Hypothalamus (tissue), 51 donors: ENCODE measurements around the gene KLHDC8A.
"Not testable (repeated sequence)": the region's sequence is repeated elsewhere in the genome, so short reads cannot be mapped to it uniquely, and the experiment has no call there.

Source experiments
- DNase-seq, 51 donors: peaks; one replicate each; lab custom pipeline; 2025; lab: John Stamatoyannopoulos, UW

KLHDC8A gene, protein sequence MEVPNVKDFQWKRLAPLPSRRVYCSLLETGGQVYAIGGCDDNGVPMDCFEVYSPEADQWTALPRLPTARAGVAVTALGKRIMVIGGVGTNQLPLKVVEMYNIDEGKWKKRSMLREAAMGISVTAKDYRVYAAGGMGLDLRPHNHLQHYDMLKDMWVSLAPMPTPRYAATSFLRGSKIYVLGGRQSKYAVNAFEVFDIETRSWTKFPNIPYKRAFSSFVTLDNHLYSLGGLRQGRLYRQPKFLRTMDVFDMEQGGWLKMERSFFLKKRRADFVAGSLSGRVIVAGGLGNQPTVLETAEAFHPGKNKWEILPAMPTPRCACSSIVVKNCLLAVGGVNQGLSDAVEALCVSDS

DNA sequence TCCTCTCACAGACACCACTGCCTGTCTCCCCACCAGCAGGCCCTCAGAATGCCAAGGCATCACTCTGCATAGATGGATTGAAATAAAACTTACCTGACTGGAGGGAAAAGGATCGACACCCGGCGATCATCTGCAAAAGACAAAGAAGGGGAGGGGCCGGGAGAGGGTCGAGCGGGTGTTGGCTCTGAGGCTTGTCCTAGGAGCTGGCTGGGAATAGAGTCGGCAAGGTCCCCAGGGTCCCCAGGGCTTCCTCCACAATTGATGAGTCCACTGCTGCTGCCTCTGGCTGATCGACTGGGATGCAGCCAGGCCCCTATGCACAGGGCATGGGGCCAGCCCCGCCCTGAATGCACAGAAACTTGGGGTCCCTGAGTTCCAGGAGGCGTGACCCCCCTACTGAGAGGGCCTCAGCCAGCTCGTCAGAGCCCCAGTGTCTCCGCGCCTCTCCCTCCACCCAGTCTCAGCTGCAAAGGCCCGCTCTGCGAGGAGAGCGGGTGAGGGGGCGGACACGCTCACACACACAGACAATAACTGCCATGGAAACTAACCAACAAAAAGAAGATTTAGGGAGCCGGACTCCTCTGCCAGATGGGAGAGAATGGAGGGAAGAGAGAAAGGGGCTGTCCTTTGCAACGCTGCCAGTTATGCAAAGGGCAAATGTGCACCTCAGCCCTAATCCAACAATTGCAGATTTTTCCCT lies at the start of gene KLHDC8A:
Gene KLHDC8A, minus strand, starts transcription at position 483 of the 700 bp plus-strand sequence. CDS start 13,318 bp downstream, outside the sequence.
- DNase-seq = peak in 13 of 51 donors; percentile 11 to 71 (median 31)

DNA sequence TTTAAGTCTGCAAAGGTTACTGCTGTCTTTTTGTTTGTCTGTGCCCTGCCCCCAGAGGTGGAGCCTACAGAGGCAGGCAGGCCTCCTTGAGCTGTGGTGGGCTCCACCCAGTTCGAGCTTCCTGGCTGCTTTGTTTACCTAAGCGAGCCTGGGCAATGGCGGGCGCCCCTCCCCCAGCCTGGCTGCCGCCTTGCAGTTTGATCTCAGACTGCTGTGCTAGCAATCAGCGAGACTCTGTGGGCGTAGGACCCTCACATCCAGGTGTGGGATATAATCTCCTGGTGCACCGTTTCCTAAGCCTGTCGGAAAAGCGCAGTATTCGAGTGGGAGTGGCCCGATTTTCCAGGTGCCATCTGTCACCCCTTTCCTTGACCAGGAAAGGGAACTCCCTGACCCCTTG lies 49.5 kb upstream of the KLHDC8A start:
- not testable (repeated sequence) for DNase-seq

DNA sequence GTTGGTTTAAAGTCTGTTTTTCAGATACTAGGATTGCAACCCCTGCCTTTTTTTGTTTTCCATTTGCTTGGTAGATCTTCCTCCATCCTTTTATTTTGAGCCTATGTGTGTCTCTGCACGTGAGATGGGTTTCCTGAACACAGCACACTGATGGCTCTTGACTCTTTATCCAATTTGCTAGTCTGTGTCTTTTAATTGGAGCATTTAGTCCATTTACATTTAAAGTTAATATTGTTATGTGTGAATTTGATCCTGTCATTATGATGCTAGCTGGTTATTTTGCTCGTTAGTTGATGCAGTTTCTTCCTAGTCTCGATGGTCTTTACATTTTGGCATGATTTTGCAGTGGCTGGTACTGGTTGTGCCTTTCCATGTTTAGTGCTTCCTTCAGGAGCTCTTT lies 47.8 kb upstream of the KLHDC8A start:
- not testable (repeated sequence) for DNase-seq

DNA sequence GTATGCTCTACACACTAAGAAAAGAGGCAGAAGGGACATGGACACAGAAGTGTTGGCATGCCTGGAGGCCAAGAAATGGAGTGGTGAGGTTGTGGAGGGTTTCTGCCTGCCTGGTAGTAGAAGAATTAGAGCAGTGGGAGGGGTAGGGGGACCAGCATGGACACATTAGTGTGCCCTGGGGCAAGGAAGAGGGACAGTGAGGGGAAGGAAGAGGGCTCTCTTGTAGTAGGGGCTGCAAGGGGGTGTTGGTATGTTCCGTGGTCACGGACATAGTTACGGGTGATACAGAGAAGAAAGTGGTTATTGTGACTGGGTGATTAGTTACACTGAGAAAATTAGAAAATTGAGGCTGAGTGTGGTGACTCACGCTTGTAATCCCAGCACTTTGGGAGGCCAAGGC lies 41.9 kb upstream of the KLHDC8A start:
- no peak for DNase-seq

DNA sequence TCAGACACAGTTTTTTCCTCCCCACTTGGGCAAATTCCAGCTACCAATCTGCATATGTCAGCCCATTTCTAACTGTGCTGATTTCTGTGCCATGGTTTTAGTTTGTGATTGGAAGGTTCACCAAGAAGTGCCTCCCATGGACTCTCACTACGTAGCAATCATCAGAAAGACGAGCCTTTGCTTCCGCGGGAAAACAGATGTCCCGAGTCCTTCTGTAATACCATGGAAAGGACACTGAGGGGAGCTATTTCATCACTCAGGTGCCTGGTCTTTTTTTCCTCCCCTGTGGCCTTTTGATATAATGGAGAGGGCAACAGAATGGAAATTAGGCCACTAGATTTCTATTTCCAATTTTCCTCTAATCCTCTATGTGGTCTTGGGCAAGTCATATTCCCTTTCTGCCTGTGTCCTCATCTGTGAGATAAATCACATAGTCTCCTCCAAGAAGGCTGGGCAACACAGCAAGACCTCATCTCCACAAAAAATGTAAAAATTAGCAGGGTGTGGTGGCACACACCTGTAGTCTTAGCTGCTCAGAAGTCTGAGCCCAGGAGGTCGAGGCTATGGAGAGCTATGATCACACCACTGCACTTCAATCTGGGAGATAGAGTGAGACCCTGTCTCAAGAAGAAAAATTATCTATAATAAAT lies 40.4 kb upstream of the KLHDC8A start:
- DNase-seq = peak in 6 of 51 donors; percentile 8 to 32 (median 18)

DNA sequence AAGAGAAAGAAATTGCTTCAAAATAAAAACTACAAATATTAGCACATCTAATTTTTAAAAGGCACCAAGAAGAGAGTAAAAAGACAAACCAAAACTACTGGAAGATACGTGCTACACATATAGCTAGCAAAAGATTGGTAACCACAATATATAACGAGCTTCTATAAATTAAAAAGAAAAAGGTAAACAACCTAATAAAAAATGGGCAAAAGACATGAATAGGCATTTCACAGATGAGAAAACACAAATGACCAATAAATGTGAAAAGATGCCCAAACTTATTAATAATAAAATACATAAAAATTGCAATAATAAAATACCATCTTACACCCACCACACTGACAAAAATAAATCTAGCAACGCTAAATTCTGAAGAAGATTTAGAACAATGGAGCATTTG lies 38.9 kb upstream of the KLHDC8A start:
- DNase-seq = no peak

DNA sequence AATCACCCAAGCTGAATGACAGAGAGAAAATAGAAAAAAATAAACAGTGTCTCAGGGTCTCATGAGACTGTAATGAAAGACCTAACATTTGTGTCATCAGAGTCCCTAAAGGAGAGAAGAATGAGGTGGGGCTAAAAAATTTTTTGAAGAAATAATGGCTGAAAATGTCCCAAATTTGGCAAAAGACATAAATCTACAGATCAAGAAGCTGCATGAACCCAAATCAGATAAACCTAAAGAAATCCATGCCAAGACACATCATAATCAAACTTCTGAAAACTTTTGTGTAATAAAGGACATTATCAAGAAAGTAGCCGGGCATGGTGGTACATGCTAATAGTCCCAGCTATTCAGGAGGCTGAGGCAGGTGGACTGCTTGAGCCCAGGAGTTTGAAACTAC lies 35.9 kb upstream of the KLHDC8A start:
- DNase-seq = no peak

DNA sequence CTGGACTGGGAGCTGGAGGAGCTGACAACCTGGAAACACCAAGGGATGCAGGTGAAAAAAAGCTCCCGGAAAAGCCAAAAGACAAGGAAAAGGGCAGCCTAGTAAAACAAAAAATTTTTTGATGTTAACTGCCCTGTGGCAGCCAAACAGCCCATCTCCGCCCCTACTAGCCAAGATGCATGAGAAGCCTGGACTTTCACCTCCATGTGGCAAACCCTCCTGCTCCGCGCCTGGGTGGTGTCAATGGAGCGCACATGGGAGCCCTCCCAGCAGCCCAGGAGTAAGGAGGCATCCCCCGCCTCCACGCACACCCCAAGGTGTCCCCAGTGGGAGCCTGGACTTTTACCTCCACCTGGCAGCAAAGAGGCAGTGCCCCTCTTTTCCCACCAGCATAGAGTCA lies 34.7 kb upstream of the KLHDC8A start:
- DNase-seq = no peak

DNA sequence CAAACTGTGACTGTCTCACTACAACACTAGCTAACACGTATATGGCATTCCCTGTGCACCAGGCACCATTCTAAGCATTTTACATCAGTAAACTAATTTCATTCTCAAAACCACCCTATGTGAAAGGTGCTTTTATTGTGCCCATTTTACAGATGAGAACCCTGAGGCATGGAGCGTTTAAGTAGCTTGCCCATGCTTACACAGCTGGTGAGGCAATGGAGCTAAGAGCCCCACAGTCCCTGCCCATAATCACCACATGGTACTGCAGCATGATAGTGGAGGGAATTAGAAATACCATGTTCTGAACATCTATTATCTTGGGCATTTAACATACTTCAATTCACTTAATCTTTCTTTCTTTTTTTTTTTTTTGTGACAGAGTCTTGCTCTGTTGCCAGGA lies 31.1 kb upstream of the KLHDC8A start:
- no peak for DNase-seq

DNA sequence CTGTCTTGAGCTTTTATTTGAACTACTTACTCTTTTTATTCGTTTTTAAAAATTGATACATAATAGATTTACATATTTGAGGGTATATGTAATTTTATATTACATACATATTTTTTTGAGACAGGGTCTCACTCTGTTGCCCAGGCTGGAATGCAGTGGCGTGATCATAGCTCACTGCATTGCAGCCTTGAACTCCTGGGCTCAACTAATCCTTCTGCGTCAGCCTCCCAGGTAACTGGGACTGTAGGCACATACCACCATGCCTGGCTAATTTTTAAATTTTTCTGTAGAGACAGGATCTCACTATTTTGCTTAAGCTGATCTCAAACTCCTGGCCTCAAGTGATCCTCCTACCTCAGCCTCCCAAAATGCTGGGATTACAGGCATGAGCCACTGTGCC lies 26.3 kb upstream of the KLHDC8A start:
- not testable (repeated sequence) for DNase-seq

DNA sequence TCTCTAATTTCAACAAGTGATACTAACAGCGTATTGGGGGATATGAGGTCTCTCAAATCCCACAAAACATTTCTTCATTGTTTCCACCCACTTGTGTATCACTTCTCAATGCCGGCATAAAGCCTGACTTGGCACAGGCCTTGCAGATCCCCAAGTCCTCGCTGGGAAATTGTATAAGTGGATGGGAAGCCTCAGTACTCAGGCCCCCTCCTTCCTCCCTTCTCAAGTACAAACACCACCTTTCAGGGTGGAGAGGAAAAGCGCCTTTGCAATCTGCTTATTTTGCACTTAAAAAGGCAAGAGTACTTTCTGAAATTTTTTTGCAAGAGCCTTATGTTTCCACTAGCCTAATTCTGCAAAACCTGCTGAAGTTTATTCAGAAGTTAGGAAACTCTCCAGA lies 25.8 kb upstream of the KLHDC8A start:
- DNase-seq = no peak

DNA sequence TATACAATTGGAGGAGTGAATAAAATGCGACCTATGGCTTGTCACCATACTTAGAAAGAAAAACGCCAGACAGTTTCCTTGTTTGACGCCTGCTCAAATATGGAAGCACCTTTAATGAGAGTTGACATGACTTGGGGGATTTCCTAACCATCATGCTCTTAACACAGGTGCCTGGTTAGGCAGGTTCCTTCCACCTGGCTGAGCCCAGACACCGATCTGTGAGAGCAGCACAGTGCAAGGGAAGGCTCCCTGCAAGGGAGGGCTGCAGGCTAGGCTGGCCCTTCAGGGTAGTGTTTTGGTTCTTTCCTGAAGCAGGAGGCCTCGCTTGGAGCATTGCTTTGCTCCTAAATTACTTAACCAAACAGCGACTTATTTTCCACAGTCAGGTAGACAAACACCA lies 24.6 kb upstream of the KLHDC8A start:
- no peak for DNase-seq

DNA sequence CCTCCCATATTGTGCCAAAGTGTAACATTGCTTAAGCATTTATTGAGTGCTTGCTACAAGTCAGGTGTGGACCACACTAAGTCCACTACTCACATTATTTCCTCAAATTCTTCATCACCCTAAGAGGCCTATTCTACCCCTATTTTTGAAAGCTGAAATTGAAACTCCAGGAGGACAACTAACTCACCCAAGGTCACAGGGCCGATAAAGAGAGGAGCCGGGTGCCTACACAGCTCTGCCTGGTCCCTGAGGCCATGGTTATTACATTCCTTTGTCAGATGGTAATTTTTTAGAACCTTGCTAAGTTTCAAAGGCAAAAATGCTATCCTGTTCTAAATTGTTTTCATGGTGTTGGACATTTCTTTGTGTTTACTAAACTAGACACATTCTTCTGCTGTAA lies 24.2 kb upstream of the KLHDC8A start:
- no peak for DNase-seq

DNA sequence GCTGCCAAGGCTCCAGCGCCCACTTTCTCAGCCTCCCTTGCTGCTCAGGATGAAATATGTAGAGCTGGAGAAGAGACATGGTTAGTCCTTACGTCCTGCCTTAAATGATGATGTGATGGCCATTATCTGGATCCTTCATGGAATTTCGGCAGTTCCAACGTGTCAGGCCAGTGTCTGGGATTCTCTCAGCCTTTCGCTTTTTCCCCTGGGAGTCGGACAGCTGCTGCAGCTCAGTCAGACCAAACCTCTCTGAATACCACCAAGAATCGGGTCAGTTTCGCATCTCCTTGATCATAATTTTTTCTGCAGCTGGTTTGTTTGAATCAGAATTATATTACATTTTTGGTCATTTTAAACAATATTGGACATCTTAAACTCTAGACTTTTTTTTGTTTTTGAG lies 22.3 kb upstream of the KLHDC8A start:
- no peak for DNase-seq

DNA sequence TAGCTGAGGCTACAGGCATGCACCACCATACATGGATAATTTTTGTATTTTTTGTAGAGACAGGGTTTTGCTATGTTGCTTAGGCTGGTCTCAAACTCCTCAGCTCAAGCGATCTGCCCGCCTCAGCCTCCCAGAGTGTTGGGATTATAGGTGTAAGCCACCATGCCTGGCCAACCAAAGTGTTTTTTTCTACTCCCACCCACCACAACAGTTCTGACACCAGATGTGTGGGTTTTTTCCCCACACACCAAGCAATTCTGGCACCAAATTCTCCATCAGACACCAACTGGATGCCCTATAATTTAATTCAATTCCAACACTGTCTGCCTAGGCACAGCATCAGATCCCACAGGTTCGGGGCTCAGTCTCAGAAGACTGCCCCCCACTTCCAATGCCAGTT lies 20.6 kb upstream of the KLHDC8A start:
- no peak for DNase-seq

DNA sequence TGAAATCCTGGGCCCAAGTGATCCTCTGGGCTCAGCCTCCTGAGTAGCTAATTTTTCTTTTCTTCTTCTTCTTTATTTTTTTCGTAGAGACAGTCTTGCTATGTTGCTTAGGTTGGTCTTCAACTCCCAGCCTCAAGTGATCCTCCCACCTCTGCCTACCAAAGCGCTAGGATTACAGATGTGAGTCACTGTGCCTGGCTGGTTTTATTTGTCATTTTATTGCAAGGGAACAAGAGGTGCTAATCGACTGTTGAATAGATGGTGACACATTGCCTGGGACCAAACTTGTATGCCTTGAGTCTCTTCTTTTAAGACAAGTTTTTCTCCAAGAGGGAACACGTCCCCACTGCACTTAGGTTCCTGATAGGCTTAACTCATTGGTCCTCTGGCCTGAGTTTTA lies 20.0 kb upstream of the KLHDC8A start:
- DNase-seq = peak in 1 of 51 donors; percentile 35

DNA sequence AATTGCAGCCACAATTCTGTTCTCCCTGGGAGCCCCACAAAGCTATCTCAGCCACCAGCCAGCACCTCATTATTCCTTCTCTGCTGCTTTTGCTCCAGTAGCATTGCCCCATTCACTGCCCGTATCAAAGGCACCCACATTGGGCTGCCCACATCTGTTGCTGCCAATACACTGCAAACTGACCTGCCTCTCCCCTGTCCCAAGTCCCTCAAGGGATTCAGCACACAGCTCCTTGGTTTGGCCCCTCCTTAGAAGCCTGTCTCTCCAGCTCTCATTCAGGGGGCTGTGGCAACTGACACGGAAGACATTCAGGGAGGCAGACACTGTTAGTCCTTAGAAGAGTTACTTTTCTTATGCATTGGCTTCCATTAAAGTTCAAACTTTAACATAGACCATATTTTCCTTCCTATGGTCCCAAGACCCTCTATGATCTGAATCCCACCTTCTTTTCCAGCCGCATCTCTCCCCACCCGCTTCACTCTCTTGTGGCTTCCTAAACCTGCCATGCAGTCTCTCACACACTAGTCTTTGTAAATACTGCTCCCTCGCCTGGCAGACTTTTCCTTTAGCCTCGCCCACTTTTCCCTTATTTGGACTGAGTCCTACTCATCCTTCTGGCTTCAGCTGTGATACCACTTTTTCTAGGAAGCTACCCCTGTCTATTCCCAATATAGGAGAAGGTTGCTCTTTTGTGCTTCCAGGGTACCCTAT lies 19.3 kb upstream of the KLHDC8A start:
- DNase-seq = peak in 2 of 51 donors; percentile 41

DNA sequence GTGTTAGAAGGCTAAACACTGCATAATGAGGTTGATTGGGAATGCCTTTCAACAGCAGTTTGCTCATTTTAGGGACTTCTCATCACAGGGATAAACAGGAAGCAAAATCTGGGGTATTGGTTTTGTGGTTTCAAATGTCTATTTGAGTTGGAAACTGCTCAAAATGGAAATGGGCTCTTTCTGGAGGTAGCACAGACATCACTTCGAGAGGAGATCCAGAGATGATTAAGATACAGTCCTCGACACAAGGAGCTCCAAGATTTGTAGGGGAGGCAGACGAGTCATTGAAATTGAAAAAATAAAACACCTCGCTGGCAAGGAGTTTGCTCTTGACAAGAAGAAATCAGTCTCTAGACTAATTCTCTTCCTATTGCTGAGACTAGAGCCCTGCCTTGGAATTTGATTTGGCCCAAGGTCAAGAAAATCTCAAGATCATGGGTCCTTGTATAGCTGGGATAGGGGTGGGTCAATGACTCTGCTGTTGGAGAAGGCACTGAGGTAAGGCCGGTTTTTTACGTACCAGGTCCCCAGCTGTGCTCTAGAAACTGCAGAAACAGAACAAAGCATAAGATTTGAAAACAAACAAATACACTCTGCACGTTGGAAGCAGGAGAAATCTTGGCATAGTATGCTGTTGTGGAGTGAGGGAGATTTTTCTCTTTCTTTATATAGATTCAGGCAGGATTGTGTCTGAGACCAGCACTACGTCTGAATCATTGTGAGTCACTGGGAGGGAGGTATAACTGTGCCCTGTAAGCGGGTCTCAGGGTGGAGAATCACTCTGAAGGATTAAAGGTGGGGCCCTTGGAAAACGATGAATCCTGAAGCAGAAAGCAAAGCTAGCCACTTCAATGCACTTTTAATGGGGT lies 17.7 kb upstream of the KLHDC8A start:
- peak in 1 of 51 donors; percentile 17 for DNase-seq

DNA sequence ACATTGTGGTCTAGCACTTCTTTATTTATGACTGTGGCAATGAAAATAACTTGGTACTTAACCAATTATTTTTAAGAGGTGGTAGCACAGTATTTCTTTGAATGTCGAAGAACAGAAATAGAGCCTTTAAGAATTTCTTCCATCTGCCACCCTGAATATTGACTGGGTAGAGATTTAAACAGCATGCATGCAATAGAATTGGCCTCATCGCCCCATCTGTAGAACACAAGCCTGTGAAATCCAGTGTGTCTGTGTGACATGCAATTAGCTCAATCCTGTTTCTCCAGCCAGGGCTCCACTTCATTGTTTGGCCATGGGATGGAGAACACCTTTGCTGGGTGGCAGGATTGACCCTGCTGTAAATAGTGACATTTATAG lies 17.1 kb upstream of the KLHDC8A start:
- no peak for DNase-seq
